H7 (cell line): ENCODE measurements around the gene MRM2. TPM values are rescaled to one million over a fixed set of nuclear protein-coding genes. Genes with fewer than 3 reads are reported as not detected.

ENCODE experiments used
- DNase-seq: peaks from one replicate; pipeline ENCODE4 v3.0.0; 2012
- H3K27me3 ChIP-seq: 2 replicates; pipeline ENCODE4 v1.6.0; 2011; ENCODE audit warnings: mild to moderate bottlenecking, low read length; ENCODE audit not compliant: control insufficient read depth, insufficient read depth
- H3K36me3 ChIP-seq: replicated peaks from 2 replicates; pipeline ENCODE4 v1.5.1; 2011; ENCODE audit warnings: low read length; ENCODE audit not compliant: control insufficient read depth, insufficient read depth
- H3K4me3 ChIP-seq: 2 replicates; pipeline ENCODE4 v1.5.1; 2011; ENCODE audit warnings: low read depth, mild to moderate bottlenecking, control low read depth, low read length, moderate library complexity; ENCODE audit not compliant: insufficient read depth
- total RNA-seq: library from RNA; depleted of rRNA; stranded (reverse); fragments of >200 nt; shearing (Covaris generic); gene quantifications from 2 replicates; pipeline ENCODE4 v1.2.3, GENCODE V29; 2014; rRNA removed

The MRM2 gene
- total RNA-seq, 1 experiment from 2014 or later: 32.6 TPM

GRCh38 chr7:2193575-2194305, 48.3 kb downstream of the MRM2 start:
- Histone ChIP-seq H3K27me3 (no peaks in the 10 kb centered on the region), H3K36me3 (peaks cover 16% of the 10 kb centered on the region), H3K4me3 (no peak overlapping the region)
- no peak for DNase-seq

- Histone ChIP-seq H3K27me3 (no peaks in the 10 kb centered on the region), H3K4me3 (no peak overlapping the region), H3K36me3 (peaks cover 16% of the 10 kb centered on the region)
- DNase-seq: no peak
Measured at GRCh38 chr7:2192831-2193534, 49.0 kb downstream of the MRM2 start.

DNA sequence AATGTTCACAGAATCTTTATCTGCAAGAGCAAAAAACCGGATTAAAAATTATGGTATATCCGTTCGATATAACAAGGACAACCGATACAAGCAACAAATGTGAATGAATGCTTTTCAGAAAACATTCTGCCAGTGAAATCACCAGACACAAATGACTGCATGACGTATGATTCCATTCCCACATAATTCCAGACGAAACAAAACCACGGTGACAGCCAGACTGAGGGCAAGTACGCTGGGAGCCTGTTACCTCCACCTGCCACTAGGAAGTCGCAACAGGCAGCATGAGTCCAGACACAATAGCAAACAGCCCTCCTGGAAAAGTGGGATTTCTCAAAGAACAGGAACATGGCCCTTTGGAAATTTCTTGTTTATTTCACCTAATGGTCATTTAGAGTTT, 51.0 kb downstream of the MRM2 start:
- Histone ChIP-seq H3K4me3 (no peak overlapping the region), H3K36me3 (peaks cover 7% of the 10 kb centered on the region), H3K27me3 (no peaks in the 10 kb centered on the region)
- DNase-seq: no peak

DNA sequence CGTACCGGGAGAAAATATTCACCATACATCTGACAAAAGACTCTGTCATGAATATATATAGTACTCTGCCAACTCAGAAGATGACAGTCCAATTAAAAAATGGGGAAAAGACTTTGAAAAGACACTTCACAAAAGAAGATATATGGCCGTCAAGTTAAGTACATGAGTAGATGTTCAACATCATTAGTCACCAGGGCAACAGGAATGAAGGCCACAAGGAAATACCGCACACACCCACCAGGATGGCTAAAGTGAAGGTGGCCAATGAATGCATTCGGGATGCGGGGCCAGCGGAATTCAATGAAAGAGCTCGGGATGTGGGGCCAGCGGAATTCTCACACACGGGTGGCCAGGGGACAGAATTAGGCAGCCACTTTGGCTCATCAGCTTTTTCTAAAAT, 51.5 kb downstream of the MRM2 start:
- DNase-seq: no peak
- Histone ChIP-seq H3K36me3 (peaks cover 2% of the 10 kb centered on the region), H3K27me3 (no peaks in the 10 kb centered on the region), H3K4me3 (no peak overlapping the region)

- H3K36me3 ChIP-seq: no peaks in the 10 kb centered on the region
- DNase-seq: no peak
- H3K27me3 ChIP-seq: no peaks in the 10 kb centered on the region
- H3K4me3 ChIP-seq: no peak overlapping the region
Measured at GRCh38 chr7:2186166-2186565, 55.8 kb downstream of the MRM2 start.

DNA sequence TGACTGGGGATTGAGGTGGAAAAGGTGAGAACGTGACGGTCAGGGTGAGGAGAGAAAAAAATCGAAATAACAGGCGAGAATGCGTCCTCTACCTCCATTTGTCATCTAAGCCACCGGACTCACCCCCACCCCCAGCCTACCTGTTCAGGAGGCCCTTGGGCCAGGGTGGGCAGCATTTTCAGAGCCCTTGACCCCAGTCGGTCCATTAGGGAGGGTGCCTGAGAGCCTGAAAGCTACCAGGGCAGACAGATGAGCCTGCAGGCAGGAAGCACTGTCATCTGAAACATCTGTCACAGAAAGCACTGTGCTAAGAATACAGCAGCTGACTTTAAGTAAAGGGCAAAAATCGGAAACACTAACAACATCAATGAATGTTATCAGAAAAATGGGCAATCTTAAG, 56.3 kb downstream of the MRM2 start:
- Histone ChIP-seq H3K27me3 (no peaks in the 10 kb centered on the region), H3K36me3 (no peaks in the 10 kb centered on the region), H3K4me3 (no peak overlapping the region)
- no peak for DNase-seq

Other genes starting within 250 kb of the MRM2 start
- 44.7 and 63.0 TPM in 2 replicates for gene MAD1L1, start 9.3 kb downstream of the MRM2 start, total RNA-seq
- 101 and 117 TPM in 2 replicates for gene NUDT1, start within 50 bp of the MRM2 start, total RNA-seq
- gene SNX8, start 72.2 kb upstream of the MRM2 start, total RNA-seq: 23.2 and 28.2 TPM in 2 replicates
- gene EIF3B, start 112.6 kb upstream of the MRM2 start, total RNA-seq: 314 and 319 TPM in 2 replicates
- gene CHST12, start 161.4 kb upstream of the MRM2 start, total RNA-seq: 10.3 and 11.4 TPM in 2 replicates
- not detected in 2 replicates for gene GRIFIN, start 234.2 kb upstream of the MRM2 start, total RNA-seq